Endothelial cell of umbilical vein (primary cell): ENCODE data around the gene PTGDR. TPM values are rescaled to one million over a fixed set of nuclear protein-coding genes. Genes with fewer than 3 reads are reported as not detected.

ENCODE experiments used
- BruUV-seq: library from RNA; stranded (reverse); fragments of 400-500 nt; replicated peaks from 2 replicates; lab custom pipeline; 2021; lab: Mats Ljungman, UMichigan
- CTCF ChIA-PET: fragments of 300-600, 350-600 bp; sonication (Branson Sonifier 250); formaldehyde crosslinking; loops from one replicate; lab custom pipeline; 2021; ENCODE audit warnings: antibody characterized with exemption, inconsistent platforms; lab: Charles Lee
- POLR2A ChIA-PET: fragments of 300-600, 350-600 bp; sonication (Branson Sonifier 250); formaldehyde crosslinking; loops from one replicate; lab custom pipeline; 2021; ENCODE audit warnings: antibody characterized with exemption, inconsistent platforms; lab: Charles Lee
- DNase-seq: peaks from one replicate; pipeline ENCODE4 v3.0.0-alpha.2; 2011; ENCODE audit warnings: low read depth, low spot score
- FAIRE-seq: peaks from 2 replicates; lab custom pipeline; 2011; peaks lifted over from hg19 to GRCh38; lab: Jason Lieb, UNC
- H2AFZ ChIP-seq: 2 replicates; pipeline ENCODE4 v1.6.0; 2012; ENCODE audit warnings: low read depth, low read length, control low read depth, inconsistent platforms
- H3K27ac ChIP-seq: 2 replicates; pipeline ENCODE4 v1.5.1; 2011; ENCODE audit warnings: low read depth, mild to moderate bottlenecking, control low read depth, low read length, moderate library complexity; ENCODE audit not compliant: insufficient read depth
- H3K27me3 ChIP-seq, 2 experiments: 2 replicates each; pipeline versions ENCODE4 v1.6.0 to v1.6.1; 2011; ENCODE audit warnings: low read length in 2 of 2, mixed read lengths in 1 of 2; ENCODE audit not compliant: control insufficient read depth in 2 of 2, insufficient read depth in 2 of 2
- H3K36me3 ChIP-seq, 2 experiments: 2 replicates in 1 of 2; 3 replicates in 1 of 2; pipeline ENCODE4 v1.5.1; 2011; ENCODE audit warnings: low read length in 2 of 2, mild to moderate bottlenecking in 1 of 2, moderate library complexity in 1 of 2; ENCODE audit not compliant: control insufficient read depth in 2 of 2, insufficient read depth in 2 of 2; ENCODE audit errors: extremely low read depth in 1 of 2
- H3K4me1 ChIP-seq: 3 replicates; pipeline ENCODE4 v1.5.1; 2011; ENCODE audit warnings: mild to moderate bottlenecking, low read length; ENCODE audit not compliant: control insufficient read depth, insufficient read depth; ENCODE audit errors: extremely low read depth
- H3K4me2 ChIP-seq: 2 replicates; pipeline ENCODE4 v1.6.1; 2011; ENCODE audit warnings: low read length, control low read depth, mixed read lengths; ENCODE audit not compliant: insufficient read depth
- H3K4me3 ChIP-seq, 3 experiments: fragments of 200-600 bp in 1 of 3; sonication (generic), shearing (Covaris generic) in 1 of 3; replicated peaks in 1 of 3; 2 replicates each; pipeline ENCODE4 v1.5.1; 2011 to 2016; ENCODE audit warnings: control low read depth in 3 of 3, low read length in 3 of 3, mild to moderate bottlenecking in 2 of 3, inconsistent platforms in 1 of 3, low read depth in 1 of 3, moderate library complexity in 1 of 3; ENCODE audit not compliant: insufficient read depth in 1 of 3
- H3K79me2 ChIP-seq: 2 replicates; pipeline ENCODE4 v1.6.0; 2012; ENCODE audit warnings: low read length, inconsistent platforms; ENCODE audit not compliant: control insufficient read depth, insufficient read depth
- H3K9ac ChIP-seq: replicated peaks from 2 replicates; pipeline ENCODE3; 2011; ENCODE audit warnings: low read length, control low read depth; ENCODE audit not compliant: insufficient read depth; ENCODE audit errors: extremely low read depth
- H3K9me1 ChIP-seq: replicated peaks from 3 replicates; pipeline ENCODE4 v1.6.0; 2011; ENCODE audit warnings: mild to moderate bottlenecking, low read length; ENCODE audit not compliant: control insufficient read depth, insufficient read depth; ENCODE audit errors: extremely low read depth
- H3K9me3 ChIP-seq: replicated peaks from 2 replicates; pipeline ENCODE4 v1.5.1; 2012; ENCODE audit warnings: low read length, inconsistent platforms; ENCODE audit not compliant: control insufficient read depth, insufficient read depth
- H4K20me1 ChIP-seq: replicated peaks from 2 replicates; pipeline ENCODE3; 2011; ENCODE audit warnings: mild to moderate bottlenecking, low read length; ENCODE audit not compliant: control insufficient read depth, insufficient read depth; ENCODE audit errors: extremely low read depth
- EZH2 ChIP-seq: IDR thresholded peaks from 2 replicates; pipeline ENCODE4 v1.6.1; 2012; ENCODE audit warnings: borderline replicate concordance, low read depth, mild to moderate bottlenecking, moderate library complexity, low read length, inconsistent platforms; ENCODE audit not compliant: severe bottlenecking
- GATA2 ChIP-seq: IDR thresholded peaks from 2 replicates; pipeline ENCODE4 v1.7.0; 2011; ENCODE audit warnings: low read depth, mild to moderate bottlenecking, moderate library complexity, mixed read lengths, low read length; ENCODE audit not compliant: insufficient read length, insufficient read depth
- MYC ChIP-seq: IDR thresholded peaks from one replicate; pipeline ENCODE4 v1.6.1; 2011; ENCODE audit warnings: mild to moderate bottlenecking, low read depth, low read length
- POLR2A ChIP-seq: IDR thresholded peaks from 2 replicates; pipeline ENCODE4 v1.6.1; 2012; ENCODE audit warnings: low read depth, mild to moderate bottlenecking, control low read depth, low read length
- POLR2AphosphoS5 ChIP-seq: IDR thresholded peaks from 2 replicates; pipeline ENCODE4 v1.6.1; 2012; ENCODE audit warnings: low read depth, mild to moderate bottlenecking, control low read depth, low read length, moderate library complexity; ENCODE audit not compliant: insufficient read depth
- dilution Hi-C: fragments of 300-500 bp; cut with MboI; formaldehyde crosslinking; loops from one replicate; pipeline ENCODE4 v1.15.0; 2019; ENCODE audit warnings: low sequenced_read_pairs; ENCODE audit not compliant: extremely low pct_ligation_motif_present
- intact Hi-C: fragments of 100-400 bp; cut with micrococcal nuclease; formaldehyde crosslinking; loops from one replicate; pipeline ENCODE4 v1.10.0; 2022
- polyA plus RNA-seq, 4 experiments: library from polyadenylated mRNA; depleted of rRNA in 3 of 4; stranded (reverse) in 3 of 4; unstranded in 1 of 4; fragments of >200 nt; gene quantifications; 2 replicates each; pipeline versions ENCODE4 v1.2.1 to v1.2.3, GENCODE V29; 2011 to 2012; ENCODE audit warnings: missing spikeins in 1 of 4
- total RNA-seq: library from RNA; stranded (reverse); gene quantifications from 2 replicates; pipeline ENCODE4 v1.2.3, GENCODE V29; 2021

PTGDR gene
- total and polyA plus RNA-seq, 2 donors (not counting 3 experiments of a cell fraction or from before 2014, with no cell fraction given): not detected

GRCh38 chr14:52304248-52304904 is 36.9 kb downstream of the PTGDR start:
- no TSS peak for BruUV-seq
- peaks cover 12 to 26% of the 10 kb centered on the region in 2 experiments for H3K27me3 ChIP-seq
- no peak overlapping the region for H3K4me2 ChIP-seq
- no peak overlapping the region for H2AFZ ChIP-seq
- H3K36me3 ChIP-seq: no peaks in the 10 kb centered on the region
- H3K4me1 ChIP-seq: no peaks in the 10 kb centered on the region
- H3K9ac ChIP-seq: no peak overlapping the region
- no peaks in the 10 kb centered on the region for H3K9me1 ChIP-seq
- TF ChIP-seq GATA2 (no peak), POLR2AphosphoS5 (no peak), EZH2 (no peak), POLR2A (no peak)
- no peak for FAIRE-seq
- no peaks in the 10 kb centered on the region for H3K9me3 ChIP-seq
- DNase-seq: no peak
- no peak overlapping the region for H3K27ac ChIP-seq
- ChIA-PET POLR2A (no interaction called here), CTCF (interaction anchor here (0.9 kb wide), 1 partner anchor 750 kb away, joined by 3 read pairs; no protein-coding TSS in a partner anchor)
- no peaks in the 10 kb centered on the region for H3K79me2 ChIP-seq
- no peak overlapping the region for H3K4me3 ChIP-seq
- dilution Hi-C loops (no loop called here), intact Hi-C loops (no loop called here)
- H4K20me1 ChIP-seq: no peaks in the 10 kb centered on the region

GRCh38 chr14:52305014-52305413 is 37.5 kb downstream of the PTGDR start:
- DNase-seq (no peak), FAIRE-seq (no peak)
- Histone ChIP-seq H4K20me1 (no peaks in the 10 kb centered on the region), H3K27me3 (peaks cover 12 to 28% of the 10 kb centered on the region in 2 experiments), H3K9me3 (no peaks in the 10 kb centered on the region), H3K4me3 (no peak overlapping the region), H3K9ac (no peak overlapping the region), H3K4me1 (no peaks in the 10 kb centered on the region), H3K9me1 (no peaks in the 10 kb centered on the region), H3K4me2 (no peak overlapping the region), H3K36me3 (no peaks in the 10 kb centered on the region), H3K79me2 (no peaks in the 10 kb centered on the region), H2AFZ (no peak overlapping the region), H3K27ac (no peak overlapping the region)
- no TSS peak for BruUV-seq
- intact Hi-C loops: no loop called here
- POLR2A ChIA-PET: no interaction called here
- dilution Hi-C loops: no loop called here
- CTCF ChIA-PET: interaction anchor here (0.9 kb wide), 1 partner anchor 749 kb away, joined by 3 read pairs; no protein-coding TSS in a partner anchor
- TF ChIP-seq MYC: no peak
